HEK293 (cell line): Measurements from ENCODE around the gene KIRREL1.

Experiments used
- REST ChIP-seq: fragments of 450-650 bp; formaldehyde crosslinking; IDR thresholded peaks from 2 replicates; pipeline ENCODE4 v1.5.1; 2016; ENCODE audit warnings: missing biosample characterization, missing genetic modification characterization
- SP3 ChIP-seq: fragments of 450-650 bp; formaldehyde crosslinking; IDR thresholded peaks from 2 replicates; pipeline ENCODE4 v1.5.1; 2016; ENCODE audit warnings: missing biosample characterization, missing genetic modification characterization
- WT1 ChIP-seq: fragments of 450-650 bp; formaldehyde crosslinking; IDR thresholded peaks from 2 replicates; pipeline ENCODE4 v1.5.1; 2016; ENCODE audit warnings: missing biosample characterization, missing genetic modification characterization
- ZBTB44 ChIP-seq: fragments of 450-650 bp; IDR thresholded peaks from 2 replicates; pipeline ENCODE4 v1.5.1; 2018; ENCODE audit warnings: missing biosample characterization, mild to moderate bottlenecking, missing genetic modification characterization
- ZNF274 ChIP-seq, 2 experiments: fragments of 200-500 bp in 1 of 2; fragments of 450-650 bp in 1 of 2; sonication (Bioruptor generic) in 1 of 2; formaldehyde crosslinking in 1 of 2; IDR thresholded peaks; 2 replicates each; pipeline versions ENCODE4 v1.5.1 to v1.6.1; 2014 to 2016; ENCODE audit warnings: borderline replicate concordance in 1 of 2, inconsistent platforms in 1 of 2, low read length in 1 of 2, missing biosample characterization in 1 of 2, missing genetic modification characterization in 1 of 2
- ZNF324 ChIP-seq: fragments of 450-650 bp; formaldehyde crosslinking; IDR thresholded peaks from 2 replicates; pipeline ENCODE4 v1.5.1; 2016; ENCODE audit warnings: missing biosample characterization, missing genetic modification characterization
- ZNF423 ChIP-seq: fragments of 450-650 bp; formaldehyde crosslinking; IDR thresholded peaks from 2 replicates; pipeline ENCODE4 v1.5.1; 2016; ENCODE audit warnings: missing biosample characterization, missing genetic modification characterization
- ZNF473 ChIP-seq: fragments of 450-650 bp; formaldehyde crosslinking; IDR thresholded peaks from 2 replicates; pipeline ENCODE4 v1.5.1; 2017; ENCODE audit warnings: missing biosample characterization, missing genetic modification characterization

- TF ChIP-seq ZBTB44 (no peak), SP3 (no peak), ZNF423 (tag by site-specific recombination) (no peak), REST (tag by site-specific recombination) (no peak), ZNF274 (IDR thresholded peaks at IDR 0.05; ENCODE audit: low read length) (no peak), ZNF274 (tag by site-specific recombination; IDR thresholded peaks at IDR 0.05; ENCODE audit: borderline replicate concordance) (no peak), ZNF473 (tag by site-specific recombination) (no peak), ZNF324 (no peak), WT1 (tag by site-specific recombination) (no peak)
These were observed 107.1 kb downstream of the KIRREL1 start for GRCh38 chr1:158100498-158100897.
